Ammon's horn (tissue), 1 donor: Measurements from ENCODE around the gene TELO2.

Experiments
- DNase-seq: peaks from one replicate; pipeline ENCODE4 v3.0.0-alpha.2; 2016; ENCODE audit warnings: low spot score

Gene TELO2

DNA sequence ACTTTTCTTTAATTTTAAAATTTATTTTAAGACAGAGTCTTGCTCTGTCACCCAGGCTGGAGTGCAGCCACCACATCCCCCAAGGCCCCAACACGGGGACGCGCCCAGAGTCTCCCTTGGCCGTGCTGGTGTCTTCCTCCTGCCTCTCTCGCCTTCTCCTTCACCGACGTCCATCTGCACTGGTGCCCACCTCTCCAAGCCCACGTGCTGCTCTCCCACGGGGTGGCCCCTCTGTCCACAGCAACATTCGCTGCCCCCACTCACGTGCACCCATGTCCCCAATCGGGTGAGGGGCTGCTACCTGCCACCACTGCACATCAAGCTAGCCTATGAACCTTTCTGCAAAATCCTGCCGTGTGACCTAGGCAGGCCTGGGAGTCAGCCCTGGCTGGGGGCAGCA is 43.4 kb downstream of the TELO2 start:
- DNase-seq: no peak

DNA sequence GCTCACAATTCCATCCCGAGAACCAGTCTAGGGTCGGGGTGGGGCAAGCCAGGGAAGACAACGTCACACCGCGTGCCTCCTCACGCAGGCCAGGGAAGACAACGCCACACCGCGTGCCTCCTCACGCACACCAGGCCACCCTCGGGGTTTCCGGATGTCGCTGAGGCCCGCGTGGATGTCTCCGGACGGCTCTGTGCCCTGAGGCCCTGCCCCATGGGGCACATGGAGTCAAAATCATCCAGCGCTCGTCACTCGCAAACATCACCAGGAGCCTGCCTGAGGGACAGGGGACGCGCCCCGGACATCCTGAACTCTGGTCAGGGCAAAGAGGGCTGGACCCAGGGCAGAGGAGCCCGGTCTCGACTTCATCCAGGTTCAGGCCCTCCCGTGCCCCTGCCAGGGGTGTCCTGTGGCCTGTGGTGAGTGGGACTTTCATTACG is 44.0 kb downstream of the TELO2 start:
- DNase-seq: no peak

DNA sequence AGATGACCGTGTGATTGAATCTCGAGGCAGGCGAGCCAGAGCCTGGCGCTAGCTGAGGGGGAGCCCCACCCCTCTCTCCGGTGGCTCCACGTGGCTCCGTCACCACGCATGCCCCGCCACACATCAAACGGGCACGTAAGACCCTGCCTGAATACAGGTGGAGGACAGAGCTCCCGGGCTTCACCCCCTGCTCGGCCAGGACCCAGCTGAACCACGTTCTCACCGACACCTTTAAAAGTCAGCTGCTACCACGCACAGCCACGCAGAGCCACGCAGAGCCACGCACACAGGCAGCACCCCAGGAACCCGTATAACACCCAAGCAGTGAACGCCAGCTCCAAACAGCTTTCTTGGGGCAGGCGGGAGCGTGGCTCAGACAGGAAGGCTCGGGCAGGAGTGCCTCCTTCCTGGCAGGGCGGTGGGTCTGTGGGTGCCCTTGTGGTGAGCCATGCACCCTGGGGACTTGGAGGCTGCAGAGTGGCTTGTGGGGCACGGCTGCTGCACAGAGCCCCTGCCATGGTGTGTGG is 44.7 kb downstream of the TELO2 start:
- DNase-seq: no peak

DNA sequence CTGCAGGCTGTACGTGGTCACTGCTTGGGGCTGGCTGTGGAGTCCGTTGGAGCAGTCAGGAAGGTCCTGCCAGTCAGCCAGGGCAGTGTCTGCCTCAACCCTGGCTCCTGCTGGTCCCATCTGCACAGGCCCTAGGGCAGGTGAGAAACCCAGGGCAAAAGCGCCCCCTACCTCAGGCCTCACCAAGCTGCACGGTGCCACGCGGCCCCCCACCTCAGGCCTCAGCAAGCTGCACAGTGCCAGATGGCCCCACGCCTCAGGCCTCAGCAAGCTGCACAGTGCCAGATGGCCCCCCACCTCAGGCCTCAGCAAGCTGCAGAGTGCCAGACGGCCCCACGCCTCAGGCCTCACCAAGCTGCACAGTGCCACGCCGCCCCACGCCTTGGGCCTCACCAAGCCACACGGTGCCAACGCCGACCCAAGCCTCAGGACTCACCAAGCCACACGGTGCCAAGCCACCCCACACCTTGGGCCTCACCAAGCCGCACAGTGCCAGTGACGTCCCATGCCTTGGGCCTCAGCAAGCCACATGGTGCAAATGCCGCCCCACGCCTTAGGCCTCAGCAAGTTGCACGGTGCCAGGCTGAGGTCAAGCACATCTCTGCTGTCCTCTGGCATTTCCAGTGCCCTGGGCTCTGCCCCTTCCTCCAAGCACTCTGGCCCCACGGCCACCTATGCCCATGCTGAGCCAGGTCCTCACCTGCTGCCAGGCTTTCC is 45.8 kb downstream of the TELO2 start:
- no peak for DNase-seq

DNA sequence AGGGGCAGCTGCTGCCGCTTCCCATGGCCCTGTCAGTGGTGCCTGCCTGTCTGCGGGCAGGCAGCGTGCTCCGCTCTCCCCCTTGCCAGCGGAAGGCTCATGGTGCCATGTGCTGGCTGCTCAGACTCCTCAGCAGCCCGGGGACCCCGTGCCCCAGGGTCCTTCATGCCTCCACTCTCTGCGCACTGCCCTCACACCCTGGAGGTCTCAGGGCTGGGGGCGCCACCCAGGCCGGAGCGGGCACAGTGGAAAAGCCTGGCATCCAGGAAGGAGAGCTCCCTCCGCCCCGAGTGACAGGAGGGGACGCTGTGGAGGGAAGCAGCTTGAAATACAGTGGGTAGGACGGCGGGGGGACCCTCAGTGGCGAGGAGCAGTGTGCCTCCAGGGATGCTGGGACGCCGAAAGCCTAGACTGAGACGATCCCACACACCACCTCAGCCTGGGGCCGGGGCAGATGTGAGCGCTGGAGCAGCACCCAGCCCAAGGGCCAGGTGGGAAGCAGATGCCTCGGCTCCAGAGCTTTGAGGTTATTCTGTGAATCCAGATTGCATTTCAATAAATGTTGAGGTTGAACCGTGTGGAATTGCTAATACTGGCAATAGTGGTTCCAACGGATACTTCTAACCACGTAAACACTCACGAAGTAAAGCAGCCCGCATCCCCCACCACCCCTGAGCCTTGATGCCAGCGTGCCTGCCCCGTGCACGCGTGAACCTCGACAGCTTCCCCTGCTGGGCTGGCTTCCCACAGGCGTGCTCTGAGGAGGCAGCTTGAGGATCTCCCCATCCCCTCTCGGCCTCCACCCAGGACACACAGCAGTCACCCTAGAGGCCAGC is 46.8 kb downstream of the TELO2 start:
- DNase-seq: no peak

DNA sequence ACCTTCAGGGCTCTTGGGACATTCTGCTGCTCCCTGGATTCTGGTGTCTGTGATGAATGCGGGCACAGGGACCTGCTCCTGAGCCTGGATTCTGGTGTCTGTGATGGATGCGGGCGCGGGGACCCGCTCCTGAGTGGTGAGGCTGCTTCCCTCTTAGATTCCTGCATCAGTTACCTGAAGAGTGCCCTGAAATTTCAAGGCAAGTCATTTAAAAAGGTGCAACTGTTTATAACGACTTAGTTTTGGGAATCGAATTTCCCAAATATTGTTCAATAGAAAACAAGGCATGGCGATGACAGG is 47.3 kb downstream of the TELO2 start:
- DNase-seq: no peak

DNA sequence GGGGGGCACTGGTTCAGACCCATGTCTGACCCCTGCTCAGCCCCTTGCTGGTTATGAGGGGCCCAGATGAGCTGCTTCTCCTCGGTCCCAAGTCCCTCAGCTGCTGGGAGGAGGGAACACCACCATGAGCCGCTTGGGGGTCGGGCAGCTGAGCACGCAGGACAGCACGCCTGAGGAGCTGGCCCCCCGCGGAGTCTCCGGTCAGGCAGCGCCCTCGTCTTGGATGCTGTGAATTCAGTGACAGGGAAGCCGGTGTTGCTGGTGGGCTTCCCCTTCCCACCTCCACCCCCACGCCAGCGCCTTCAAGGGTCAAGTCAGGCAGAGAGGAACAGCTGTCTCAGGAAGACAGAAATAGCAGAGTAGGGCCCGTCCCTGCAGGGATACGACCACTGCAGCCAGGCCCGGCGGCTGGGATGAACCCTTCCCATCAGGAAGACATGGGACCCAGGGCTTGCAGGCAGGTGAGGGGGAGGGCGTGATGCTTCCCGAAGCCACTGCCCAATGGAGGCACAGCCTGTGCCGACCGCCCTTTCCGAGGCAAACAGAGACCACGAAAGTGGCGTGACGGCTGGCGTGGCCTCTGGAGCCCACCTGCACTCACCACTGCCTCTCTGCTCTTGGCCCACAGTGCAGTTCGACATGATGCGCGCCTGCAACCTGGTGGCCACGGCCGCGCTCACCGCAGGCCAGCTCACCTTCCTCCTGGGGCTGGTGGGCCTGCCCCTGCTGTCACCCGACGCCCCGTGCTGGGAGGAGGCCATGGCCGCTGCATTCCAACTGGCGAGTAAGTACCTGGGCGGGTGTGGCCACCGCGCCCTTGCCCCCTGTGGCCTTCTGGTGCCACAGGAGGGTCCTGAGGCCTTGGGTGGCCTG is 48.4 kb downstream of the TELO2 start:
- DNase-seq: no peak

DNA sequence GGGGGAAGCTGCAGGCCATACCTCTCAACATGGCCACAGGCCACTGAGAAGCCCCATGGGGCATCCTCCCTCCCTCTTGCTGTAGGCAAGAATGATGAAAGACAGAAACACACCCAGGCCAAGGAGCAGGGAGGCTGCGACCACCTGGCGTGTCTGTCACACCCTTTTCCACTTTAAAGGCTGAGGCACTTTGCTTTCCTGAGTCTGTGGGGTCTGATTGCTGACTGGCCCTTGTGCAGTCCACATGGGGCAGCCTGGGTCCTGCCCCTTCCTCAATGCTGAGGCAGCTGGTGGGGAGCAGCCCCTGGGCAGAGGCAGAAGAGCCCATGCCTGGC is 49.0 kb downstream of the TELO2 start:
- no peak for DNase-seq

DNA sequence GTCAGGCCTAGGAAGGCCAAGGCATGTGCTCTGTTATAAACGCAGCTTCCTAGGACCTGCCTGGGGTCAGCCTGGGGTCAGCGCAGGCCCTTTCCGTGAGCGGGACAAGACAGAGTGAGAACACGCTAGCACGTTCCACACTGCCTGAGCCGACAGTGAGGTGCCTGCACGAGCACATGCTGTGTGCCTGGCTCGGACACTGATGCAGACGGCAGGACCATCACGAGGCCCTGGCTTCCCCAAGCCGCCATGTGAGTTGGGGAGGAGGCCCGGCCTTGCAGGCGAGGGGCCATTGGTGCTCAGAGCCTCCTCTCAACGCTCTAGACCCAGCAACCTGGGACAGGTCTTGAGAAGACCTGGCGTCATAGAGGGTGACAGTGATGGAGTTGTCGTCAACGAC is 49.4 kb downstream of the TELO2 start:
- no peak for DNase-seq

DNA sequence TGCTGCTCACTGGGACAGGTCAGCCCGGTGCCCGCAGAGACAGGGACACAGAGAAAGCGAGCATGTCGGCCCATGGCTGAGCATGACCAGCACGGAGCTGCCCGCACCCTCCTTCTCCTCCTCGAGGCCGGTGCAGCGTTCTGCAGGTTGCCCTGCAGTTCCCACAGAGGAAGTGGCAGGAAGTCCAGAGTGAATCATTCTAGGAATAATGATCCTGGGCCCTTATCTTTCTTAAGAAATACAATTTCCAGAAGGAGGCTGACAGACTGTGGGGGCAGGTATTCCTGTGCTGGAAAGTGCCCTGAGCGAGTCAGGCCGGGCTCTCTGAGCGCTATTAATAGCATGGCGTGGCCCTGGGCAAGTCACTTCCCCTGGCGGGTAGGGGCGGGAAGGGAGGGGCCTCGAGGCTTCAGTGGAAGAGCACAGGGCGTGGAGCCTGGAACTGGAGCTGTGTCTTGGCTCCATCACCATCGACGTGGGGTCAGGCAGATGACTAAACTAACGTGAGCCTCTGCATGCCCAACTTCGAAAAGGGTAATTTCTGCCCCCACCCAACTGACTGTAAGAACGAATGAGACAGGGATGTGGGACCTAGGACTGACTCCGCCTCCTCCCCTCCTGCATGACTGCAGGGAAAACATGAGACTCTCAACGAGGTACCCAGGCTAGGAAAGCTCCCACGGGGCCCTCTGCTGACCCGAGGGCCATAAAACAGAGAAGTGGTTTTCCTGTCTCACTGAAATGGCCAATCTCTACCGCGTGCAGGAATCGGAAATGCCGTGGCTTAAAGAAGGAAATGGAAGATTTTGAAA is 50.1 kb downstream of the TELO2 start:
- peak; percentile 55 for DNase-seq

DNA sequence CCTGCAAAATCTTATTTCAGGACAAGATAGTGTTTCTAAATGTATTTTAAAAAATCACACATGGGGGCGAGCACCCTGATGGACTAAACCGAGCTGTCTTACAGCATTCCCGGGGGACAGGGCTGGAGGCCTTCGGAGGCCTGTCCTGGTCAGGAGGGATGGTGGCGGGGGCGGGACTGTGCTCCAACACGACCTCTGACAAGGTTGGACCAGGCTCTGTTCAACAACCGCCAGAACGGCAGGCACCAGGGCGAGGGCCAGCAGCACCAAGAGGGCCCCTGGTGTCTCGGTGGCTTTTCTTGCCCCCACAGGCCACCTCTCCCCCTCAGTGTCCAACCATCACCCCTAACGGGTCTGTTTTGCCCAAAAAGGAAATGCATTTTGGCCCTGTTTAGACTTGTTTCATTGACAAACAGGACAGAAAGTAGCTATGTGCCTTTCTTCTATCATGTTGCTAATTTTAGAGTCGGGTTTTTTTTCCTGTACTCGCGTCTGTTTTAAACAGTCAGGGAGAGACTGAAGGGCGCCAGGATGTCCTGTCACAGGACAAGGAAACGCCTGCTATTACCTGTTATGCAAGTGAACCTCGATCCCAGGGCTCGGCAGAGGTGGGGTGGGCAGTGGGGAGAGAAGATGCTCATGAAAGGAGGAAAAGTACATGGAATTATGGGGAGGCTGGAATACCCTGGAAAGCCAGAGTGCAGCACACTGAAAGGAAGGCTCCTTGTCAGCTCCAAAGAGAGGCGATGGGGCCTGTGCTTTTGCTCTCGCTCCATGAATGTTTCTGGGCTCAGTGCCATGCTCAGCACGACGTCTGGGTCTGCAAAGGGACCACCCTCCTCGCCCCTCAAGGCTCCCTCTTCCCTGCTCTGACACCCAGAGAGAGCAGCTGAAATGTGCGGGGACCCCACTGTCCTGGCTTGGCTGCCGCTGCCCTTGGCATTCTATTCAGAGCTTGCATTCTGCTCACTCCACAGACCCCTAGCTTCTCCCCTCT is 52.2 kb downstream of the TELO2 start:
- DNase-seq: no peak

DNA sequence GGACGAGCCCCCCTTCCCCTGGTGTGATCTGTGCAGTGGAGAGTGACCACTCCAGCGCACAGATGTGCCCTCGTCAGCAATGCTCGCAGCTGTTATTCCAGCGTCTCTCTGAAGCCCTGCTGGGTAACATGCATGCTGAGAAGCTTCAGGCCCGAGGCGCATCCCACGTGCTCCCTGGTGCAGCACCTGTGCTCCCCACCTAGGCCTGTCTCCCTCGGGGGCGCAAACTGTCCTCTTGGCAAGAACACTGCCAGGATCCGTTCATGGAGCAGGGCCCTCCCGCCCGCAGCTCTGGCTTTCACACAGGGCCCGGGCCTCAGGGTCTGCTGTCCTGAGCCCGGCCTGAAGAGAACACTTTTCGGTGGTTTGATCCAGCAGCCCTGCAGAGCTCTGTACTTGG is 53.3 kb downstream of the TELO2 start:
- DNase-seq: no peak

DNA sequence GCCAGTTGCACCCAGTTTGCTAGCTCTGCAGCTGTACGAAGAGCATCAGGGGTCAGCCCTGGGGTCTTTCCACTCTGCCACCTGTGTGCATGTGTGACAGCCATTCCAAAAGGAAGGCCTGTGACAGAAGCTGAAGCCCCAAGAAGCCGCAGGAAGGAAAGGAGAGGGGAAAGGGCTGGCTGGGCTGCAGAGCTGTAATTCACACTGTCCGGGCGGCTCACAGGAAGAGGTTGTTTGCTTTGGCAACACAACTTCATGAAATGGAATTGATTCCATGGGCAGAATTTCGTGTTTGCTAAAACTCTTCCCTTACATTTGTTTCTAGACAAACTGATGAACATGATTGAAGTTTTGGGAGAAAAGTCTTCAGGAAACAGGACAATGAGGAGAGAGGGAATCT is 55.1 kb downstream of the TELO2 start:
- DNase-seq: no peak

DNA sequence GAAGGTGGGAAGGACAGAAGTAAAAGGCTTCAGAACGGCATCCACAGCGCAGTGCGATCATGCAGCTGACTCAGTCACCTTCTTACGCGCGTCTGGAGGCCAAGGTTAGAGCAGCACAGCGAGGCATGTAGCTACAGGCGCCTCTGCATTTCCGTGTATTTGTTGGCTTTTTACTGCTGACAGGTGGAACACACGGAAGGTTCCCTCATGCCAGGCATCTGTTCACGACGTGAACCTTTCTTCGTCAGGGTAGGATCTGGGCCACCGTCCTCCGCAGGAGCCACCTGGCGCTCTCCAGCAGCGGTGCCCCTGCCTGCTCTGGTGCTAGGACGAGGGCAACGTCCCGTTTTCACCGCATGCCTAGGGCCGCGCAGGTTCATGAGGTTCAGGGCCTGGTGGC is 55.6 kb downstream of the TELO2 start:
- no peak for DNase-seq

DNA sequence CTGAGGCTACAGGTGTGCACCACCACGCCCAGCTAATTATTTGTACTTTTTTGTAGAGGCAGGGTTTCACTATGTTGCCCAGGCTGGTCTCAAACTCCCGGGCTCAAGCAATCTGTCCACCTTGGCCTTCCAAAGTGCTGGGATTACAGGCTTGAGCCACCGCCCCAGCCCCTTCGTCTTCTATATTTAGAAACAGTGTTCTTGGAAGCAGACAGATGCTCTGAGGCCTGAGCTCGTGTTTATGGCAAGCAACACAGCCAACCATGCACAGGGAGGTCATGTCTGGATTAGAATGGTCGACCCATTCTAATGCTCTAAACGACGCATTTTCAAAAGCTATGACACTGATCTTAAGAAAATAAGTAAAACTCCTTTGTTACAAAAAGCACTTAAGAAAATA is 56.9 kb downstream of the TELO2 start:
- no peak for DNase-seq

DNA sequence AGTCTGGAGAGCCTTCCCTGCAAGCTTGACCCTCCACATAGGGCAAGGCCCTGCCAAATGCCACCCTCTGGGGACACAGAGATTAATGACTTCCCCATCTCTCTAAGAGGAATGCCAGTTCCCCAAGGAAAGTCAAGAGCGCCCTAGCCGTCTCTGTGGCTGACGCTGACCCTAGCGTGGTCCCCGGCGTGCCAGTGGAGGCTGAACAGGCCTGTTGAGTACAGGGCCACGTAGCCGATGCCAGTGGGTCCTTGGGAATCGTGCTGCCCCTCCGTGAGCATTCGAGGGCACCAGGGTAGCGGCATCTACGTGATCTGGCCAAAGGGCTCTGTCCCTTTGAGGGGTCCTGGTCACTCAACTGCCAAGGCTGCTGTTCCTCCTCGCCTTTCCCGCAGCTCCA is 57.5 kb downstream of the TELO2 start:
- no peak for DNase-seq

DNA sequence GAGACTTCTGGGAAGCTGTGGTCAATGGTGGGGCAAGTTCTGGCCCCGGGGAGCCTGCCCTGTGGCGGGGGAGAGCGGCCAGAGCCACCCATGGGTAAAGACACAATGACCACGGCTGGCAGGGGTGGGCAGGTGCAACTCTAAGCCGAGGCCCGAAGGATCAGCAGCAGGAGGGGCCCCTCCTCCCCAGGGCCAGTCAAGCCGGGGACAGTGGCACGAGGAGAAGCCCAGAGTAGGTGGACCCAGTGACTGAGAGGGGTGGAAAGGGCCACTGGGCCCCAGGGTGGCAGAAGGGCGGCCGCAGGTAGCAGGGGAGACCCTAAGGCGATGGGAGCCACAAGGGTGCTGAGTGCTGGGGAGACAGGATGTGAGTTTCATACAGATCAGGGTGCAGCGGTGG is 58.0 kb downstream of the TELO2 start:
- DNase-seq: no peak

DNA sequence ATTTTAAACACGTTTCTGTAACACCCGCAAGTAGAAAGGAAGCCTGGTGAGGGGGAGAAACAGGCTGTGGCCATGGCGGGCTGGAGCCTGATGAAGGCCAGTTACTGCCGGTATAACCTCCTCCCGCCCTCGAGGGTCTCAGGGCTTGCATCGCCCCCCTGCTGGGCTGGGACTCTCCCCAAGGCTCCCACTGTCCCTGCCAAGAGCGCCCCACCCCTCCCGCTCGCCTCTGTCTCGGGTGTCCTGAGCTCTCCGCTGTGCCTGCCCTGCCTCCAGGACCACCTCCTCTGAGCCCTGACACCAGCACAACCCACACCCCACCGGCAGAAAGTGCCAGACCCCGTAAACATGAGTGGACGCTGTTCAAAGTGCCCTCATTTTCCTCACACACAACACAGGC is 59.0 kb downstream of the TELO2 start:
- no peak for DNase-seq

DNA sequence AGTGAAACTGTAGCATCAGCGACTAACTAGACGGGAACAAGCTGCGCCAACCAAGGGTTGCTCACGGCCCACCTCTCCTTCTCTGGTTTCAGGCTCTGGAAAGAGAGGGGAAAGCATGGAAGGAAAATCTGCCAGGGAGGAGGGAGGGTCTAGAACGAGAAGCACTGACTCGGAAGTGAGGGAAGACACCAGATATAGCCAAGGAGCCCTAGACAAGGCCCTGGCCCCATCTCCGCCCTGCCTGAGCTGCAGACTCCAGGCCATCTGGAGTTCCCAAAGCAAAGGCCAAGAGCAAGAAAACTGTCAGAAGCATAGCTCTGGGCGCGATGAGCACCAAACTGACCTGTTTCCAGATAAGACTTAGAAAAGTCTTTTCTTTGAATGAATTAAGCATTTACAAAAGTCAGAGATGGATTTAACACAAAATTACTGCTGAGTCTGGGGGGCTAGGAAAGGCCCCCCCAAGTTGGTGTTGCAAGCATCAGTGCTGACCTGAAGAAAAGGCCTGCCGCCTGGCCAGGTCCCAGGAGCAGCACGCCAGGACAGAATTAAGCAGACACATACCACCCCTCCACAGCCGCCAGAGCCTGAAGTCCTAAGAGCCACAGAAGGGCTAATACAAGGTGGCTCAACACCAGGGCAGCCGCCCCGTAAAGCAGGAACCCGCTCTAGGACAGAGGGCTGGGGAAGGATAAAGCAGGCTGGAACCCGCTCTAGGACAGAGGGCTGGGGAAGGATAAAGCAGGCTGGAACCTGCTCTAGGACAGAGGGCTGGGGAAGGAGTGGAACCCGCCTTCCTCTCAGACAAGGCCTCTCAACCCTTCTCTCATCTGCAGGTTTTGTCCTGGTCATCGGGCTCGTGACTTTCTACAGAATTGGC is 61.0 kb downstream of the TELO2 start:
- DNase-seq: no peak
